B cell (primary cell): Measurements from ENCODE around the gene THBS3. TPM values are rescaled to one million over a fixed set of nuclear protein-coding genes. Genes with fewer than 3 reads are reported as not detected.

Experiments
- ATAC-seq: fragments of 200-7000 bp; cut with Tn5 transposase; one replicate; pipeline ENCODE4 v1.10.0; 2021; ENCODE audit warnings: low read depth, mild to moderate bottlenecking, moderate number of reproducible peaks, moderate library complexity
- CTCF ChIA-PET: fragments of 350-600 bp; sonication (Branson Sonifier 250); formaldehyde crosslinking; loops from one replicate; lab custom pipeline; 2021; ENCODE audit warnings: antibody characterized with exemption, inconsistent platforms; lab: Charles Lee
- POLR2A ChIA-PET: fragments of 350-600 bp; sonication (Branson Sonifier 250); formaldehyde crosslinking; loops from one replicate; lab custom pipeline; 2021; ENCODE audit warnings: antibody characterized with exemption; lab: Charles Lee
- DNase-seq: peaks from one replicate; pipeline ENCODE4 v3.0.0; 2013
- H2AFZ ChIP-seq: 2 replicates; pipeline ENCODE4 v1.6.1; 2012; ENCODE audit warnings: mild to moderate bottlenecking, low read depth, low read length; ENCODE audit not compliant: insufficient read depth, poor library complexity, severe bottlenecking
- H3K27ac ChIP-seq, 2 donors: 1 replicate in 1 of 2; 2 replicates in 1 of 2; pipeline ENCODE4 v1.5.1; 2012 to 2013; ENCODE audit warnings: low read length in 2 of 2, mild to moderate bottlenecking in 2 of 2, moderate library complexity in 1 of 2
- H3K27me3 ChIP-seq, 4 experiments: fragments of 200-600 bp in 1 of 4; sonication (generic) in 1 of 4; replicated peaks in 1 of 4; 1 replicate in 2 of 4; 2 replicates in 2 of 4; pipeline versions ENCODE4 v1.6.1 to v1.7.0; 2013 to 2016; ENCODE audit warnings: low read length in 3 of 4, mild to moderate bottlenecking in 2 of 4, mixed read lengths in 1 of 4, moderate library complexity in 1 of 4; ENCODE audit not compliant: insufficient read depth in 4 of 4, control insufficient read depth in 3 of 4; ENCODE audit errors: control extremely low read depth in 1 of 4
- H3K36me3 ChIP-seq, 2 experiments: replicated peaks in 1 of 2; 1 replicate in 1 of 2; 2 replicates in 1 of 2; pipeline versions ENCODE4 v1.6.1 to v1.7.1; 2013; ENCODE audit warnings: low read length in 1 of 2; ENCODE audit not compliant: insufficient read depth in 2 of 2, control insufficient read depth in 1 of 2; ENCODE audit errors: control extremely low read depth in 1 of 2, extremely low read depth in 1 of 2
- H3K4me1 ChIP-seq, 2 donors: fragments of 200-600 bp in 1 of 2; sonication (generic) in 1 of 2; 1 replicate in 1 of 2; 2 replicates in 1 of 2; pipeline versions ENCODE4 v1.5.1 to v1.6.1; 2013 to 2017; ENCODE audit warnings: low read length in 2 of 2; ENCODE audit not compliant: control insufficient read depth in 2 of 2, insufficient read depth in 2 of 2
- H3K4me2 ChIP-seq: replicated peaks from 2 replicates; pipeline ENCODE3; 2012; ENCODE audit warnings: mild to moderate bottlenecking, low read depth, low read length; ENCODE audit not compliant: poor library complexity, severe bottlenecking
- H3K4me3 ChIP-seq, 5 experiments: fragments of 200-600 bp in 1 of 5; sonication (generic) in 1 of 5; 1 replicate in 3 of 5; 2 replicates in 2 of 5; pipeline versions ENCODE4 v1.5.1 to v1.7.0; 2011 to 2016; ENCODE audit warnings: low read length in 4 of 5, mild to moderate bottlenecking in 4 of 5, low read depth in 2 of 5, control low read depth in 1 of 5, moderate library complexity in 1 of 5; ENCODE audit not compliant: insufficient read depth in 1 of 5; ENCODE audit errors: control extremely low read depth in 1 of 5, extremely low read depth in 1 of 5
- H3K79me2 ChIP-seq: fragments of 200-600 bp; sonication (generic); one replicate; pipeline ENCODE4 v1.6.0; 2016; ENCODE audit warnings: low read length; ENCODE audit not compliant: control insufficient read depth, insufficient read depth
- H3K9ac ChIP-seq: fragments of 200-600 bp; sonication (generic); 2 replicates; pipeline ENCODE4 v1.6.1; 2017; ENCODE audit warnings: mild to moderate bottlenecking, low read length, moderate library complexity
- H3K9me3 ChIP-seq, 3 donors: one replicate each; pipeline versions ENCODE4 v1.6.1 to v1.7.1; 2013; ENCODE audit warnings: low read length in 2 of 3; ENCODE audit not compliant: control insufficient read depth in 2 of 3, insufficient read depth in 1 of 3; ENCODE audit errors: control extremely low read depth in 1 of 3
- H4K20me1 ChIP-seq: 2 replicates; pipeline ENCODE4 v1.6.0; 2012; ENCODE audit warnings: mild to moderate bottlenecking, low read length; ENCODE audit not compliant: insufficient read depth, control insufficient read depth, poor library complexity, severe bottlenecking
- H3K27ac Mint-ChIP-seq: one replicate; pipeline ENCODE4 v1.8.0; 2021; ENCODE audit warnings: mixed read lengths
- H3K27me3 Mint-ChIP-seq: one replicate; pipeline ENCODE4 v1.8.0; 2021; ENCODE audit warnings: mixed read lengths
- H3K4me1 Mint-ChIP-seq: one replicate; pipeline ENCODE4 v1.8.0; 2021; ENCODE audit warnings: mixed read lengths
- H3K4me3 Mint-ChIP-seq: one replicate; pipeline ENCODE4 v1.8.0; 2021; ENCODE audit warnings: mixed read lengths
- H3K9me3 Mint-ChIP-seq: one replicate; pipeline ENCODE4 v1.8.0; 2022; ENCODE audit warnings: mixed read lengths; ENCODE audit not compliant: insufficient read depth
- CTCF ChIP-seq: fragments of 200-600 bp; IDR thresholded peaks from one replicate; pipeline ENCODE4 v1.8.0; 2022; ENCODE audit warnings: antibody characterized with exemption, mild to moderate bottlenecking
- EZH2 ChIP-seq: IDR thresholded peaks from 2 replicates; pipeline ENCODE4 v1.6.1; 2012; ENCODE audit warnings: borderline replicate concordance, low read depth, mild to moderate bottlenecking, moderate library complexity, low read length; ENCODE audit not compliant: insufficient read depth, poor library complexity, severe bottlenecking
- WGBS: methylation state at CpG from one replicate; pipeline ENCODE4 v1.1.5; 2013; ENCODE audit warnings: missing lambda C conversion rate; ENCODE audit not compliant: insufficient coverage; 5-methylcytosine and 5-hydroxymethylcytosine counted together
- intact Hi-C: fragments of 100-400 bp; cut with micrococcal nuclease; formaldehyde crosslinking; loops from one replicate; pipeline ENCODE4 v1.10.0; 2022
- polyA plus RNA-seq: library from polyadenylated mRNA; depleted of rRNA; stranded (reverse); fragments of >200 nt; gene quantifications from 2 replicates; pipeline ENCODE4 v1.2.3, GENCODE V29; 2012
- total RNA-seq, 2 donors: library from RNA; stranded (reverse); fragments of 120-200 nt in 1 of 2; gene quantifications; 1 replicate in 1 of 2; 2 replicates in 1 of 2; pipeline versions ENCODE4 v1.2.3 to v1.2.4, GENCODE V29; 2013 to 2022

Gene THBS3
- total and polyA plus RNA-seq, 2 donors (not counting 1 experiment from before 2014, with no cell fraction given): 28.0 to 28.6 TPM

- DNase-seq: peak; percentile 37
- intact Hi-C loops: no loop called here
- CTCF ChIA-PET: interaction anchor here (0.6 to 12.7 kb wide), 15 partner anchors 10 to 394 kb away, joined by 3 to 196 read pairs (median 4); partner anchors contain the start of genes MTX1 and THBS3
- Histone ChIP-seq H3K4me3 (no peak overlapping the region), H3K4me1 (peaks cover 24 to 33% of the 10 kb centered on the region in 2 donors), H3K27me3 (no peaks in the 10 kb centered on the region), H3K9ac (no peak overlapping the region), H2AFZ (no peak overlapping the region), H3K4me2 (no peak overlapping the region), H3K36me3 (peaks cover 0 to 6% of the 10 kb centered on the region in 2 experiments), H4K20me1 (no peaks in the 10 kb centered on the region), H3K79me2 (peaks cover 29% of the 10 kb centered on the region), H3K9me3 (no peaks in the 10 kb centered on the region), H3K27ac (no peak overlapping the region)
- H3K27me3 Mint-ChIP-seq: no peaks in the 10 kb centered on the region
- POLR2A ChIA-PET: interaction anchor here (0.6 to 2.4 kb wide), 3 partner anchors 18 to 52 kb away, joined by 3 to 15 read pairs (median 8); partner anchors contain the start of gene SLC50A1
- peaks cover 35% of the 10 kb centered on the region for H3K4me1 Mint-ChIP-seq
- no peak for ATAC-seq
- H3K4me3 Mint-ChIP-seq: peak overlapping the region; percentile 45
- no peak overlapping the region for H3K27ac Mint-ChIP-seq
- 96% methylated on average over 8 of the region's 12 CpGs for WGBS
- H3K9me3 Mint-ChIP-seq: no peaks in the 10 kb centered on the region
- no peak for TF ChIP-seq EZH2
- no peak for TF ChIP-seq CTCF
These were observed 32.3 kb downstream of the THBS3 start for GRCh38 chr1:155175281-155175926.
